ENCODE data around the gene NIFK. TPM values are rescaled to one million over a fixed set of nuclear protein-coding genes. Genes with fewer than 3 reads are reported as not detected.
A peak's percentile ranks its signal among the peaks of the same experiment; 100 is the strongest.

Gene NIFK
- total RNA-seq, 1 donor from 2014 or later = 50.7 TPM

DNA sequence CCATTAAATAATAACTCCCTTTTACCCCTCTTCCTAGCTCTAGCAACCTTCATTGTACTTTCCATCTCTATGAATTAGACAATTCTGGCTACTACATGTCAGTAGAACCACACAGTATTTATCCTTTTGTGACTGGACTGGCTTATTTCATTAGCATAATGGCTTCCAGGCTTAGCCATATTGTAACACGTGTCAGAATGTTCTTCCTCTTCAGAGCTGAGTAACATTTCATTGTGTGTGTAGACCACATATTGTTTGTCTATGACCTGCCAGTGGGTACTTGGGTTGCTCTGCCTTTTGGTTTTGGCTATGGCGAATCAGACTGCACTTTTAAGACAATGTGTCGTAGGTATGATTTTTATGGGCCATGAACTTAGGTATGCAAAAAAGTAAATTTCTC lies 39.7 kb upstream of the NIFK start:
- TF ChIP-seq, protein P1, sequence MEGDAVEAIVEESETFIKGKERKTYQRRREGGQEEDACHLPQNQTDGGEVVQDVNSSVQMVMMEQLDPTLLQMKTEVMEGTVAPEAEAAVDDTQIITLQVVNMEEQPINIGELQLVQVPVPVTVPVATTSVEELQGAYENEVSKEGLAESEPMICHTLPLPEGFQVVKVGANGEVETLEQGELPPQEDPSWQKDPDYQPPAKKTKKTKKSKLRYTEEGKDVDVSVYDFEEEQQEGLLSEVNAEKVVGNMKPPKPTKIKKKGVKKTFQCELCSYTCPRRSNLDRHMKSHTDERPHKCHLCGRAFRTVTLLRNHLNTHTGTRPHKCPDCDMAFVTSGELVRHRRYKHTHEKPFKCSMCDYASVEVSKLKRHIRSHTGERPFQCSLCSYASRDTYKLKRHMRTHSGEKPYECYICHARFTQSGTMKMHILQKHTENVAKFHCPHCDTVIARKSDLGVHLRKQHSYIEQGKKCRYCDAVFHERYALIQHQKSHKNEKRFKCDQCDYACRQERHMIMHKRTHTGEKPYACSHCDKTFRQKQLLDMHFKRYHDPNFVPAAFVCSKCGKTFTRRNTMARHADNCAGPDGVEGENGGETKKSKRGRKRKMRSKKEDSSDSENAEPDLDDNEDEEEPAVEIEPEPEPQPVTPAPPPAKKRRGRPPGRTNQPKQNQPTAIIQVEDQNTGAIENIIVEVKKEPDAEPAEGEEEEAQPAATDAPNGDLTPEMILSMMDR (IDR thresholded peaks at IDR 0.05; ENCODE audit: unreplicated experiment) = no peak
- no peak overlapping the region for H3K27ac Mint-ChIP-seq
- no peaks in the 10 kb centered on the region for H3K27me3 Mint-ChIP-seq (ENCODE audit: low read depth)
- DNase-seq (ENCODE audit: low spot score in 2 of 2, unreplicated experiment in 2 of 2) = no peak
- peaks cover 28% of the 10 kb centered on the region for H3K4me1 Mint-ChIP-seq
- H3K9me3 Mint-ChIP-seq = no peaks in the 10 kb centered on the region
- no peak overlapping the region for H3K4me3 Mint-ChIP-seq
- no peaks in the 10 kb centered on the region for H3K36me3 Mint-ChIP-seq

DNA sequence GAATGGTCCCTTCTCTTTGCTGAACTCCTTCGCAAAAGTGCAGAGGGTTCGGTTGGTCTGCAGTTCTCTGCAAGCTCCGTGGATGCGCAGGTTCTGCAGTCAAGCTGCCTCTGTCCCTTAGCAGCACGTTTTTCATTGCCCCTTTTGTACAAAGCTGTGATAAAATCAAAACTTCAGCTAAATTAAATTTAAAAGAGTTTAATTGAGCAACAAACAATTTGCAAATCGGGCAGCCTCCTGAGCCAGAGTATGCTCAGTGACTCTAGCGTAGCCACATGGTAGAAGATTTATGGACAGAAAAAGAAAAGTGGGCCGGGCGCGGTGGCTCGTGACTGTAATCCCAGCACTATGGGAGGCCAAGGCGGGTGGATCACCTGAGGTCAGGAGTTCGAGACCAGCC lies 37.6 kb upstream of the NIFK start:
- H3K9me3 Mint-ChIP-seq = no peaks in the 10 kb centered on the region
- H3K27ac Mint-ChIP-seq = no peak overlapping the region
- H3K36me3 Mint-ChIP-seq = peaks cover 2% of the 10 kb centered on the region
- H3K4me3 Mint-ChIP-seq = no peak overlapping the region
- no peaks in the 10 kb centered on the region for H3K27me3 Mint-ChIP-seq (ENCODE audit: low read depth)
- TF ChIP-seq, protein P1 (IDR thresholded peaks at IDR 0.05; ENCODE audit: unreplicated experiment) = no peak
- peaks cover 26% of the 10 kb centered on the region for H3K4me1 Mint-ChIP-seq
- no peak for DNase-seq (ENCODE audit: low spot score in 2 of 2, unreplicated experiment in 2 of 2)

GRCh38 chr2:121771976-121772742 lies 35.5 kb upstream of the NIFK start:
- Mint-ChIP-seq H3K9me3 (no peaks in the 10 kb centered on the region), H3K4me1 (peaks cover 13% of the 10 kb centered on the region), H3K27me3 (ENCODE audit: low read depth) (no peaks in the 10 kb centered on the region), H3K4me3 (no peak overlapping the region), H3K36me3 (peaks cover 8% of the 10 kb centered on the region), H3K27ac (peak overlapping the region; percentile 66)
- TF ChIP-seq, protein P1 (IDR thresholded peaks at IDR 0.05; ENCODE audit: unreplicated experiment) = no peak
- DNase-seq (ENCODE audit: low spot score in 2 of 2, unreplicated experiment in 2 of 2) = no peak

GRCh38 chr2:121768143-121768755 lies 31.6 kb upstream of the NIFK start:
- peaks cover 28% of the 10 kb centered on the region for H3K36me3 Mint-ChIP-seq
- no peak overlapping the region for H3K4me3 Mint-ChIP-seq
- TF ChIP-seq, protein P1 (IDR thresholded peaks at IDR 0.05; ENCODE audit: unreplicated experiment) = no peak
- no peak overlapping the region for H3K27ac Mint-ChIP-seq
- no peaks in the 10 kb centered on the region for H3K27me3 Mint-ChIP-seq (ENCODE audit: low read depth)
- no peaks in the 10 kb centered on the region for H3K9me3 Mint-ChIP-seq
- no peak for DNase-seq (ENCODE audit: low spot score in 2 of 2, unreplicated experiment in 2 of 2)
- H3K4me1 Mint-ChIP-seq = peaks cover 8% of the 10 kb centered on the region

DNA sequence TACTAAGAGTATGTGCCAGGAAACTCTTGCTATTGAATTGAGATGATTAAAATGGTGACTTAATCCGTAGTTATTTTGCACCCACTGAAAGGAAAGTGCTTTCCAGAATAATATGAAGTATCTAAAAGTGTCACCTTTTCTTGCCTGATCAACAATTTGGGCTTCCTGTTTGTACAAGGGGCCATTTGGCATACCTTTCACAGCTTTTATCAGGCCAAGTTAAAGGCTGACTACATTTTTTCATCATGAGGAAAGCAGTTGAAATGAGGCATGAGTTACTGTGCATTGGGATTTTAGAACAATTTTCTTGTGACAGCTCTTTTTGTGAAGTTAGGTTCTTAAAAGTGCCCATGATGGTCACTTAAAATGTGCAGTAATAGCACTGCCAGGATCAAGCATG lies 29.9 kb upstream of the NIFK start:
- no peak for DNase-seq (ENCODE audit: low spot score in 2 of 2, unreplicated experiment in 2 of 2)
- no peaks in the 10 kb centered on the region for H3K27me3 Mint-ChIP-seq (ENCODE audit: low read depth)
- H3K27ac Mint-ChIP-seq = no peak overlapping the region
- H3K36me3 Mint-ChIP-seq = peaks cover 33% of the 10 kb centered on the region
- TF ChIP-seq, protein P1 (IDR thresholded peaks at IDR 0.05; ENCODE audit: unreplicated experiment) = no peak
- peaks cover under 1% of the 10 kb centered on the region for H3K4me1 Mint-ChIP-seq
- H3K9me3 Mint-ChIP-seq = no peaks in the 10 kb centered on the region
- H3K4me3 Mint-ChIP-seq = no peak overlapping the region

Data from mesothelial cell of epicardium (in vitro differentiated cells).